GM19452 (cell line): ENCODE data around the gene AFF1.

Source experiments
- ATAC-seq: cut with Tn5 transposase; IDR thresholded peaks from one replicate; pipeline ENCODE4 v1.9.1; 2021; ENCODE audit not compliant: unreplicated experiment

AFF1 gene

DNA sequence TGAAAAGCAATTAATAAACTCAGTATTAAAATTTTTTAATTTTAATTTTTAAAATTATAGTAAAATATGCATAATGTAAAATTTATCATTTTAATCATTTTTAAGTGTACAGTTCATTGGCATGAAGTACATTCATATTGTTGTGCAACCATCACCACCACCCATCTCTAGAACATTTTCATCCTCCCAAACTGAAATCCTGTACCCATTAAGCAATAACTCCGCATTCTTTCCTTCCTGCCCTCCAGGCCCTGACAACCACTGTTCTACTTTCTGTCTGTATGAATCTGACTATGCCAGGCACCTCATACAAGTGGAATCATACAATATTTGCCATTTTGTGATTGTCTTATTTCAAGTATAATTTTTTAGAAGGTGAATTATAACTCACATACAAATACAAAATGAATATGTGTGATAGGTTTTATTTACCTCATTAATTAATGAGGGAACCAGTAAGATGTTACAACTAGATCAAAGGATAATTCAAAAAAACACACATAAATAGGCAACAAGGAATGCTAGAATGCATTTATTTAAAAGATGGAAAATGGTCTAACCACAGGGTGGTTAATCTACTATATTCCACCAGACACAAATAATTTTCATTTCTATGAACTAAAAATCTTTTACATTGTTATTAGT is 13.1 kb upstream of the AFF1 start:
- ATAC-seq, result no peak

DNA sequence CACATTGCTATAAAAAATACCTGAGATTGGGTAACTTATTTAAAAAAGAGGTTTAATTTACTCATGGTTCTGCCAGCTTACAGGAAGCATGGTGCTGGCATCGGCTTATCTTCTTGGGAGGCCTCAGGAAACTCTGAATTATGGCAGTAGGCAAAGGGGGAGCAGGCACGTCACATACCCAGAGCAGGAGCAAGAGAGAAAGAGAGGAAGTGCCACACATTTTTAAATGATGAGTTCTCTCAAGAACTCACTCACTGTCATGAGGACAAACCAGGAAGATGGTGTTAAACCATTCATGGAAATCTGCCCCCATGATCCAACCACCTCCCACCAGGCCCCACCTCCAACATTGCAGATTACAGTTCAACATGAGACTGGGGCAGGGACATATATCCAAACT is 10.0 kb upstream of the AFF1 start:
- no peak for ATAC-seq

DNA sequence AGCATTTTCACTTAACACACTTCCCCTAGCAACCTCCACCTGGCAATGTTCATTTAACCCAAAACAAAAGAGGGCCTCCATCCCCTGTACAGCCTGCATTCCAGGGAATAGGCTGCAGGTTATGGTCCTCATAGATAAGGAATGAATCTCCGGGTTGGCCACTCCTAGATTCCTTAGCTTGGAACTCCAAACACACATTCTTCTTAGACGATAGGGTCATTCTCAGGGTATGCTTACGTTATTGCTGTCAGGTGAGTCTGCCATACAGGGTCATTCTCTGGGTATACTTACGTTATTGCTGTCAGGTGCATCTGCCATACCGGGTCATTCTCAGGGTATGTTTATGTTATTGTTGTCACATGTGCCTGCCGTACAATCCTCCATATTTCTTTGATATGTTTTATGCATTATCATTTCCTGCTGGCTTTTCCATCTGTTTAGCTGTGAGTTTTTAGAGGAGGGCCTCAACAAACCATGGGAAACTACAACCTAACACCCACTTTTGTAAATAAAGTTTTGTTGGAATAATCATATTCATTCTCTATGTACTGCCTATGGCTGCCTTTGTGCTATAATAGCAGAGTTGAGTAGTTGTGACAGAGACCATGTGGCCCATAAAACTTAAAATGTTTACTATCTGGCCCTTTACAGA is 8.2 kb upstream of the AFF1 start:
- ATAC-seq, result no peak

DNA sequence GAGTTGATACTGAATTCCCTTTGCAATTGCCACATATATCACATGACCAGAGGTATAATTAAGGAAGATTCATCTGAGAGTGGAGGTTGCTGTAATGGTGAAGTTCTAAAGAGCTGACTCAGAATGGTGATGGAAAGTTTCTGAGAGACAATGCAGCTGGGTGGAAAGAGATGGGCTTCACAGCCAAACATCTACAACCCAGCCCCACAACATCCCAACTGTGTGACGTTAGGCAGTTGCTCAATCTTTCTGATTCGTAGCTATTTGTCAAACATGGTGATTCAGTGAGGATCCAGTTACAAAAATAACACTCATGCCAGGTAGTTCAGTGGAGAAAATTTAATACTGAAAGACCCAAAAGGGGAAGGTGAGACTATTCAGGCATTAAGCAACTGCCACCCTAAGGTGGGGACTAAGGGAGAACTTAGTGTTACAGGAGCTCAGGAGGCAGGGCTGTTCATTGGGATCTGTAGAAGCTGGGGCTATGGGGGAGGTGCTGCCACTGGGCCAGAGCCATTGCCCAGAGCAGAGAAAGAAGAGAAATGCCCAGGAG is 6.9 kb upstream of the AFF1 start:
- ATAC-seq, result no peak

DNA sequence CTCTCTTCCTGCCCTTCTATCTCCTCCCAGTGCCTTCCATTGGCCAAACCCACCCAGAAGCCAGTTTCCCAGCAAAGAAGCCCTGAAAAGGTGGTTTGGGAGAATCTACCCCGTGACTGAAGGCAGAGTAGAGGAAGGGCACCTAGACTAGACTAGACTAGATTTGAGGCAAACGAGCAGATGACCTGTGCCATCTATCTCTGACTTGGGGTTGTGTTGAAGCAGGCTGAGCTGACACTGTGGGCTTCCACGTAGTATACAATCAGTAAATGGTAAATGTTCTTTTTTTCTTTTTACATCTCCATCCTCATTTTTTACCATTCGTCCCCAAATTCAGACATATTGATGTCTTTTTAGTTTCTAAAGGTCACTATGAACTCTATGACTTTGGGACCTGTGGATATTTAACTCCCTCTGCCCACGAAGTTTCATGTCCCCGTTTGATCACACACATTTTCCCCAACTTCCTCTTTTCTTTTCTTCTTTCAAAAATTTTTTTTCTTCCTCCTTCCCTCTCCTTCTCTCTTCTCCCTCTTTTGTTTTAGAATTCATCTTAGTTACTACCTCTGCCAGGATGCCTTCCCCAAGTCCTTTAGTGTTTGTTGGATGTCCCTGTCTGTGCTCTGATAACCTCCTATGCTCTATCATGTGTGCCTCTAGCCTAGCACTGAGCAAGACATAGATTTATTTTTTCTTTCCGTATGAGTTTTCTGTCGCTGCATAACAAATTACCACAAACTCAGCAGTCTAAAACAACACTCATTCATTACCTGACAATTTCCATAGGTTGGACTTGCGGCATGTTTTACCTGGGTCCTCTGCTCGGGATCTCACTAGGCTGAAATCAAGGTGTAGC is 6.2 kb upstream of the AFF1 start:
- ATAC-seq, result no peak

DNA sequence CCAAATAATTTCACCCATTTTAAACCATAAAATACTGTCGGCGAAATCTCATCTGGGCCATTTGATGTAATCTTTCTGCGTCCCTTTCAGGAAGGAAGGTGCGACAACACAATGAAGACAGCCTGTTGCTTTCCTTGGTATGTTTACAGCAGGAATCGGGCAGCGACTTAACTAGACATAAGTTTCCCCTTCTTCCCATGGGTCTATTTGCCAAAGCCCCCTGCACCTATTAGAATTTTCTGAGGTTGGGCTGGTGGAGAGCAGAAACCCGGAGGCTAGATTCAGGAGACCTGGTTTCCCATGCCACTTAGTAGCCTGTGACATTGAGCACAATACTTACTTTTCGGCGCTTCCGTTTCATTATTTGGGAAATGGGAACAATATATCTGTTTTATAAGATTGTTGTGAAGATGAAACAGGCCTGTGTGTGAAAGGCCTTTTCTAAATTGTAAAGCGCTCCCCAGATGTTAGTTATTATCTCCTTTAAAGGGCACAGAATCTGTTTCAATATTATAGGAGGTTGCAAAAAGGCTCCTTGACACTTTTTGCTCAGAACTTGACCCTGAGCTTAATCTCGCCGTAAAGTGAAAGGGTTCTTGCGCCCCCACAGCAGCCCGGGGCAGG is 552 bp upstream of the AFF1 start:
- no peak for ATAC-seq

DNA sequence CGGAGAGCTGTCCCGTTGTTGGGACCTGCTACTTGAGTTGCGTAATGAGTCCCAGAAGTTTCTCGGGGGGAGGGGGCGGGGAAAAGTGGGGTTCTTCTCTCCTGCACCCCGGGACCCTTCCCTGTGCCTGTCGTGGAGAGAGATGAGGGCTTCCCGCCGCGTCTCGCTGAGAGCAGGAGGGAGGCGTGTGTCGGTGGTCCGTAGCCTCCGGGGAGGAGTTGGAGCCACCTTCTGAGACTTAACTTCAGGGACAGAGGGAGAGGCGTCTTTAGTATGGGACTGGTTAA is 698 bp downstream of the AFF1 start:
- ATAC-seq, result no peak

DNA sequence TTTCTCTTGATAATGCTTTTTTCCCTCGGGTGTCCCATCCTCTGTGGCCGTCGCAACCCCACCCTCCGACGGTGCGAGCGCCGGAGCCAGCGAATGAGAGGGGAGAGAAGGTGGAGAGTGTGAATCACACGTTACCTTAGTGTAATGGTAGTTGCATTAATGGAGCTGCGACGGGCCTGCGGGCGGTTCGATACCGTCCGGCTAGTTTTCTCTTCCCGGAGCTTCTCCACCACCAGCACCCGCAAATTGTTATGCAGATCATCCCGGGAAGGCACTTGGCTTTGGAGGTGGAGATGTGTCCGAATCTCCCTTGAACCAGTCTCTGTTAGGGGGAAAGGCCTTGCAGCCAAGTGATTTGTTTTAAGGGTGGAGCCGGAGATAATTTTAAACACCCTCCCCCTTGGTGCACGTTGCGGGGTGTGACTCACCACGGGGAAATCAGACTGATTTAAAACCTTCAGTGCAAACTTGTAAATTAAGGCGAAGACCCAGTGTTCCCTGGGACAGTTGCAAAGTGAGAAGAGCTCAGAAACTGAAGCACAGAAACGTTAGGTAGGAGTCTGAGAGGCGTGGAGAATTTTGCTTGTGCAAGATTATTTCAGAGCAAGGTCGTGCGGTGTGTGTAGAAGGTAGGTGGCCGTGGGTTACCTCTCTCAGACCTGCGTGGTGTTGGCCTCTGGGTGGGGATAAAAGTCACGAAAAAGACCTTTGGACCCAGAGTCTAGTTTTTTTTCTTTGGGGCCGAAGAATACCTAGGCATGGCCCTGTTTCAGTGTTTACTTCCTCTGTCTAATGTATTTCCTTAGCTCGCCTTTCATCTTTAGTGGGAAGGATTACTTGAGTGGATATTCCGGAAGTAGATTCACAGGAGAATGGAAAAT is 1.3 kb downstream of the AFF1 start:
- peak; percentile 26 for ATAC-seq

DNA sequence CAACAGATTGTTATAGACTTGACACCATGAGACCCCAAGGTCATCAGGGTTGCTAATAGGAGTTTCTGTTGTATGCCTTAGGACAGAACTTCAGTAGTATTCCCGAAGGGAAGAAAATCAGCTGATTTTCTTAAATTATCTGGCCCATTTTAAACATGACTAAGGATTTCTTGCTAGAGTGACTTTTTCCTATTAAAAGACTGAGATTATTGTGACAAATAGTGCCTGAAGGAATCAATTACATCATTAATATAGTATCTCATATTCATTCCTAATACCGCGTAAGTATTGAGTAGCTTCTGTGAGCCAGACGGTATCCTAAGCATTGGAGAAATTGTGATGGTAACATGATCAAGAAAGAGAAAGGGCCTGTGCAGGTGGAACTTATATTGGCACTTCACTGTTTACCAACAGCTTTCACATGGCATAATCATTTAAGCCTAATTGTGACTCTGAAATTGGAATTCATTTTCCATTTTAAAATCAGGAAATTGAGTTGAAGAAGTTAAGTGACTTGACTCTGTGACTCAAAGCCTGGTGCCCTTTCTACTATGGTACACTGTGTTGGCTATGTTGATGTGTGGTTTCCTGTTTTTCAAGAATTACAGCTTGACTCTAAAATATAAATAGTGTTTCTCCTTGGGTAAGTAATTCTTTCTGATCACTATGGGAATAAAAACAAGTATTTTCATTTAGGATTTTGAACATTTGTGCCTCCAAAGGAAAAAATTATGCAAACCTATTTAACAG is 4.1 kb downstream of the AFF1 start:
- no peak for ATAC-seq

DNA sequence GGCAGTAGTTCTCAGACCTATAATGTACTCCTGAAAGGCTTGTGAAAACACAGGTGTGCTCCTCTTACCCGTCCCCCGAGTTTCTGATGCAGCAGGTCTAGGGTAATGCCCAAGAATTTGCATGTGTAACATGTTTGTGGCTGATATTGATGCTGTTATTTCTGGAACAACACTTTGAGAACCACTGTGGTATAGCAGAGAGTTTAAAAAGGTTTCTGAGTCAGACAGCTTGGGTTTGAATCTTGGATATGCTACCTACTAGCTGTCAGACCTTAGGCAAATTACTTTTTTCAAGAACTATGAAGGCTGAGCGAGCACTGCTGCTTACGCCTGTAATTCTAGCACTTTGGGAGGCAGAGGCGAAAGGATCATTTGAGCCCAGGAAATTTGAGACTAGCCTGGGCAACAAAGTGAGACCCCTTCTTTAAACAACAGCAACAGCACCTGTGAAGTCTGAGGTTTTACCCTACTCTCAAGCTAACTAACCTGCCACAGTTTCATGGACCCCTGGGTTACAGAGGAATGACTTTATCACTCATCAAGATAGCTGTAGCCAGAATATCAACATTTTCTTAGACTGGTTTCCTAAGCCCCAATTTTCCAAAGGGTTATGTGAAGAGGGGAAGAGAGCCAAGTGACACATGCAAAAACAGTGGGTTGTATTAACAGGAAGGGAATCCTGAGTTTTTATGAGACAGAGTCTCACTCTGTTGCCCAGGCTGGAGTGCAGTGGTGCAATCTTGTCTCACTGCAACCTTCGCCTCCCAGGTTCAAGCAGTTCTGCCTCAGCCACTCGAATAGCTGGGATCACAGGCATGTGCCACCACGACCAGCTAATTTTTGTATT is 5.1 kb downstream of the AFF1 start:
- ATAC-seq, result peak; percentile 64

DNA sequence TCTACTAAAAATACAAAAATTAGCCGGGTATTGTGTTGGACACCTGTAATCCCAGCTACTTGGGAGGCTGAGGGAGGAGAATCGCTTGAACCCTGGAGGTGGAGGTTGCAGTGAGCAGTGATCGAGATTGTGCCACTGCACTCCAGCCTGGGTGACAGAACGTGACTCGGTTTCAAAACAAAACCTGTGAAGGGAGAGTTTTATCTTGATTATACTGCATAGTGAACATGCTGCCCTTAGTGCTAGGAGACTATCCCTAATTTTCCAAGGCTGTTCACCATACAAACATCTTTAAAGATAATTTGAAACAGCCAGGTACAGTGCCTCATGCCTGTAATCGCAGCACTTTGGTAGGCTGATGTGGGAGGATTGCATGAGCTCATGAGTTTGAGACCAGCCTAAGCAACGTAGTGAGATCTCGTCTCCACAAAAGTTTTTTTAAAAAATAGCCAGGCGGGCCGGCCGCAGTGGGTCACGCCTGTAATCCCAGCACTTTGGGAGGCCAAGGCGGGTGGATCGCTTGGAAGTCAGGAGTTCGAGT is 6.2 kb downstream of the AFF1 start:
- ATAC-seq, result no peak

DNA sequence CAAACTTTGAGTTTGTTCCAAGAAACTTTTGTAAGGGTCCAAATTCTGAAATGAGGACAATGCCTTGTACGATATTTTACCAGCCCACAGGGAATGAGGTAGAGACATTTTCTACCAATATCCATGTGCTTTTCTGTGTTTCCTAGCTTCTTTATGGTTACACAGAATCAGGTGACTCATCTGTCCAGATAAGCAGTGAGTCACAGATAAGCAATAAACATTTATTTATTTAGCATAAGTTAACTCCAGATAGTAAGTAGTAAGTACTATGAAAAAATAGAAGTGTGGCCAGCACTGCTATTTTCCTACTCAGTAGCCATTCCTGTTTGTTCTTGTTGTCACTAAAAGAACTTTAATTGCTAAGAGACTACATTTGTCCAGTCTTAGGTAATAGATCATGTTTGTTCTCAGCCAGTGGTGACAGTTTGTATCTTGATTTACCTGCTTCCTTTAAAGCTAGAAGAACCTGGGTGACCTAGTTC is 7.4 kb downstream of the AFF1 start:
- ATAC-seq, result no peak

DNA sequence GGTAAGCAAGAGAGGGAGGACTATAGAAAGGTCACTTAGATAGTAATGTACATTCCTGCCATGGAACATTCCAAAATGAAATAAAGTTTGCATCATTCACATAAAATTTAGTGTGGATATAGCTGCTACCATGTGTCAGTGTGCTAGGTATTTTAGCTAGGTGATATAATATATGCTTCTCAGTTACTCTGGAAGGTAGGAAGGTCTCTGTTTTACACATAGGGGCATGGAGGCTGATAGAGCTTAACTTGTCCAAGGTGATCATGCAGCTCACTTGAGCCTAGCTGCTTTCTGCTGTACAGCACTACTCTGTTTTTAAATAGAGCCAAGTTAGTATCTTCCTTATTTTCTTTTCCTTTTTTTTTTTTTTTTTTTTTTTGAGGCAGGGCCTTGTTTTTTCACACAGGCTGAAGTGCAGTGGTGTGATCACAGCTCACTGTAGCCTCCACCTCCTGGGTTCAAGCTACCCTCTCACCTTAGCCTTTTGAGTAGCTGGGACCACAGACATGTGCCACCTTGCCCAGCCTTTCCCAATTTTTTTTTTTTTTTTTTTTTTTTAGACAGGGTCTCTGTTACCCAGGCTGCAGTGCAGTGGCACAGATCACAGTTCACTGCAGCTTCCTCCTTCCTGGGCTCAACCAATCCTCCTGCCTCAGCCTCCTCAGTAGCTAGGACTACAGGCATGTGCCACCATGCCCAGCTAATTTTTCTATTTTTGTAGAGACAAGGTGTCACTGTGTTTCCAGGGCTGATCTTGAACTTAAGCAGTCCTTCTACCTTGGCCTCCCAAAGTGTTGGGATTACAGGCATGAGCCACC is 10.4 kb downstream of the AFF1 start:
- no peak for ATAC-seq

DNA sequence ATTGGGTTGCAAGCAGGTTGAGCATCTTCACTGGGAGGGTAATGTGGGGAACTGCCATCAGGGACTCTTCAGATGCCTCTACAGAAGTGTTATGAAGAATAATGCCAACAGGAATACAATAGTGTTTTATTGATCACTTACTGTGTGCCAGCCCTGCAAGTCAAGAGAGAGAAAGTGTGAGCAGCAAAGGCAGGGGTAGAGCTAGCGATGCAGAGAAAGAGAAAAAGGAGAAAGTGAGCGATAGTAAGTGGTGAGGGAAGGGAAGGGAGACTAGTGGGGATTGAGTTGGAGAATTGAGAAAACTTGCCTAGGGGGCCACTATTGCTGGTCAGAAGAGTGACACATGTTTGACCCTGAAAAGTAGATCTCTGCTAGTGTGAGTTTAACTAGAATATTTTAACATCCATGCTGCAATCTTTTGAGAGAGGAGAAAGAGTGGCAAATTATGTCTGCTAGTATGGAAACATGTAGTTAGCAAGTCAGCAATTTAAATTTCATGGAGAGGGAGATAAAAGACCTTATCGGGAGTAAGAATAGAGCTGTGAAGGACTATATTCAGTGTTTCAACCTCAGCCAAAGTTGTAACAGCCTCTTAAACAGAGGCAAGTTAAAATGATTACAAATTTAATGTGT is 12.2 kb downstream of the AFF1 start:
- ATAC-seq, result no peak

DNA sequence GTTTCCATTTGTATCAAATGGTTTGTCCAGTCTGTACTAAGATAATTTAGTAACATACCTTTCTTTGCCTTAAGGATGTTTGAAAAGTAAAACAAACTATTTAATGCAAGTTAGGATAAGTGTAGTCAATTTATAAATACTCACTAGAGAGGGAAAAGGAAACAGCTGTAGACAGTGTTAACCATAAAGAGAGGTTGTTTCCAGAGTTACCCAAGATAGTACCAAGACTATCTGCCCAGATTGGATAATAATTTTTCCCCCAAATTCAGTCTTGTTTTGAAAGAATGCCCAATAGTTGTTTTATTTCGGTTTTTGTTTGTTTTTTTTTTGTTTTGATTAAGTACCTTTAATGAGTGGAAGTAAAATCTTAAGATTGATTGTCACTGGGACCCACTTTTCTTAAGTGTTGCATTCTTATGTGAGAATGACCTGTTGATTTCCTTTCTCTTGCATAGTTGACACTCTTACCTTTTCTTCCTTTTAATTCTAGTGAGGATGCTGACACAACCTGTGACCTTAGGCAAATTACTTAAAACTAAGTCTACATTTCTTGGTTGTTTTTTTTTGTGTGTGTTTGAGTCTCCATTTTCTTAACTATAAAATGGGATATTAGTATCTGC is 12.8 kb downstream of the AFF1 start:
- no peak for ATAC-seq

DNA sequence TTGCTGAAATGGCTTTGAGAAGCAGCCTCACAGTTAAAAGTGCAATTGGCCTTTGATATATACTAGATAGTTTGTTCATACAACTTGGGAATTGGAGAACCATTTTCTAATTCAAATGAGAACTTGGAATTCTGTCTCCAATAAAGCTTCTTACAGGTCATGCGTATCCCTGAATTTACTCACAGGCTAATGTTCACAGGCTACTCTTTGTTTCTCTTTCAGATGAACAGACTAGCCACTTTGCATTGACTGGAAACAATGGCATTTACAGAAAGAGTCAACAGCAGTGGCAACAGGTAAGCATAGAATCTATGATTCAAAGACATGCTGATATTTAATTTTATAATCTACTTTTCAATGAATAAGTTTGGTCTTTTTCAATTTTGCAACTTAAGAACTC is 13.5 kb downstream of the AFF1 start:
- ATAC-seq, result no peak
